Measurements from ENCODE around the gene PDE7B.

DNA sequence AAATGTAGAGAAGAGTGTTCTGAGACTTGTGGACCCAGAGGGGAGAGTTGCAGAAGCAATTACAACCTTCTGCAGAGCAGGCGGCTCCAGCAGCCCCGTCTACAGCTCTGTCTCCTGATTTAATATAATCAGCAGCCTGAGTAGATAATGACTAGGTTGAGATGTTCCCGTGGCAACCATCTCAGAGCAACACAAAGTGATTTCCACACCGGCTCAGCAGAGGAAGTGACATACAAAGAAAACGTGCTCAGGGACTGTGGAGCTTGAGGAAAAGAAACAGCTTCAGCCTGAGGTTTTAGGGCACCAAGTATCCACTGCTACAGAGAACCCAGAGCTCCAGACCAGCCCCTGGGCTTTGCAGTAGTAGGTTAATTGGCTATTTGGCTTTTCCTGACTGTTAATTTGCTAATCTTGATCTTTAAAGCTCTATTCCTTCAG lies 262.3 kb downstream of the PDE7B start:
- TF ChIP-seq EP300 (IDR thresholded peaks at IDR 0.05; ENCODE audit: borderline replicate concordance in 1 of 2, low read depth in 2 of 2, low read length in 2 of 2) (no peak), SUZ12 (IDR thresholded peaks at IDR 0.05; ENCODE audit: low read length) (no peak), JUN (IDR thresholded peaks at IDR 0.05; ENCODE audit: low read depth, low read length) (no peak), RAD21 (IDR thresholded peaks at IDR 0.05 in 1 of 2, conservative IDR thresholded peaks at IDR 0.05 in 1 of 2; ENCODE audit: low read depth in 2 of 2, low read length in 2 of 2) (no peak), RFX5 (IDR thresholded peaks at IDR 0.05; ENCODE audit: borderline replicate concordance, low read depth, low read length) (no peak), GABPA (IDR thresholded peaks at IDR 0.05; ENCODE audit: borderline replicate concordance, insufficient read depth, low read length) (no peak), POLR2AphosphoS5 (IDR thresholded peaks at IDR 0.05; ENCODE audit: low read depth, low read length) (no peak), POLR2A (IDR thresholded peaks at IDR 0.05; ENCODE audit: control extremely low read depth in 1 of 2, low read depth in 2 of 2, low read length in 2 of 2) (no peak)
- TF ChIP-seq, protein P1, sequence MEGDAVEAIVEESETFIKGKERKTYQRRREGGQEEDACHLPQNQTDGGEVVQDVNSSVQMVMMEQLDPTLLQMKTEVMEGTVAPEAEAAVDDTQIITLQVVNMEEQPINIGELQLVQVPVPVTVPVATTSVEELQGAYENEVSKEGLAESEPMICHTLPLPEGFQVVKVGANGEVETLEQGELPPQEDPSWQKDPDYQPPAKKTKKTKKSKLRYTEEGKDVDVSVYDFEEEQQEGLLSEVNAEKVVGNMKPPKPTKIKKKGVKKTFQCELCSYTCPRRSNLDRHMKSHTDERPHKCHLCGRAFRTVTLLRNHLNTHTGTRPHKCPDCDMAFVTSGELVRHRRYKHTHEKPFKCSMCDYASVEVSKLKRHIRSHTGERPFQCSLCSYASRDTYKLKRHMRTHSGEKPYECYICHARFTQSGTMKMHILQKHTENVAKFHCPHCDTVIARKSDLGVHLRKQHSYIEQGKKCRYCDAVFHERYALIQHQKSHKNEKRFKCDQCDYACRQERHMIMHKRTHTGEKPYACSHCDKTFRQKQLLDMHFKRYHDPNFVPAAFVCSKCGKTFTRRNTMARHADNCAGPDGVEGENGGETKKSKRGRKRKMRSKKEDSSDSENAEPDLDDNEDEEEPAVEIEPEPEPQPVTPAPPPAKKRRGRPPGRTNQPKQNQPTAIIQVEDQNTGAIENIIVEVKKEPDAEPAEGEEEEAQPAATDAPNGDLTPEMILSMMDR (IDR thresholded peaks at IDR 0.05; ENCODE audit: control extremely low read depth in 1 of 3, insufficient read depth in 1 of 3, low read depth in 1 of 3, low read length in 3 of 3) = no peak

Measured in H1 (cell line).